ENCODE measurements around the gene NFATC1.
A peak's percentile ranks its signal among the peaks of the same experiment; 100 is the strongest.

NFATC1 gene

DNA sequence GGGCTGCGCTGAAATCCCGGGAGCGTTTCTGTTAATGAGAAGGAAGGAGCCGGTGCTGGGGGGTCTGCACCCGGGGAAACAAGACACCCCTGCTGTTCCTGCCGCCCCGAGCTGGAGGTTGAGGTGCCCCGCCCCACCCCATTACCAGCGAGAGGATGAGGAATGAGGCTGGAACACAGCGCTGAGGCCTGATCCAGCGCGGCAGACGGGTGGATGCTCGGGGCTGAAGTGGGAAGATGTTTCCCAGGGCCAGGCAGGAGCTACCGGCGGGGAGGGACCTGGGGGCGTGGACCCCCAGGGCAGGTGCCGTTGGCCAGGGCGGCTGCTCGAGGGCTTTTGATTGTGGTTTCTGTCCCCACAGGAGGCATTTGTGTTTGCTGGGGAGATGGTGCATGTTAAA lies 149.5 kb downstream of the NFATC1 start:
- Histone ChIP-seq H3K4me1 (ENCODE audit: insufficient read depth, insufficient read length) (peaks cover 5% of the 10 kb centered on the region), H3K9ac (ENCODE audit: insufficient read length, low read depth) (peak overlapping the region; percentile 4), H3K9me3 (ENCODE audit: insufficient read depth, low read length) (peaks cover 20% of the 10 kb centered on the region; the same call in 1 of the 2 replicates), H3K36me3 (ENCODE audit: insufficient read depth, insufficient read length, low read length) (no peaks in the 10 kb centered on the region), H3K4me3 (ENCODE audit: insufficient read length, low read depth) (no peak overlapping the region), H3K27me3 (ENCODE audit: insufficient read depth, insufficient read length) (no peaks in the 10 kb centered on the region)
- DNase-seq (ENCODE audit: low read depth, low spot score), result no peak
- TF ChIP-seq ZNF274 (IDR thresholded peaks at IDR 0.05; ENCODE audit: low read depth, low read length) (no peak), SUZ12 (IDR thresholded peaks at IDR 0.05; ENCODE audit: extremely low read depth, insufficient read depth, insufficient read length) (no peak), YY1 (IDR thresholded peaks at IDR 0.05; ENCODE audit: insufficient read depth, insufficient read length) (no peak)

DNA sequence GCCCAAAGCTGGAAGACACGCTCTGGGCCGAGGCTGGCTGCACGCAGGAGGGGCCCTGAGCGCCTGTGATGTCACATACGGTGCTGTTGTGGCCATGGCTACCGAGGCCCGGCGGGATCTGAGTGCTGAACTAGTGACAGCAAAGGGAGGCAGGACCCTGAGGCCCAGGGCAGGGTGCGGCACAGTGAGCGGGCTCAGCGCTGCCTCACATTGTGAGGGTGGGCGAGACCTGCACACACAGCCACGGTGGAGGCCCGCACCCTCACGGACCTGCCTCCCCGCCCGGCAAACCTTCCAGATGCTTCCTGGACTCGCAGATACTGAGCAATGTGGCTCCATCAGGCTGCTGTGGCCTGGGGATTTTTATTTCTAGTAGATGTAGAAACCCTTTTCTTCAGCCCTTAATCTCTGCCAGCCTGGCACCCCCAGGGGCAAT lies 150.0 kb downstream of the NFATC1 start:
- no peak overlapping the region for H3K4me3 ChIP-seq (ENCODE audit: insufficient read length, low read depth)
- no peak for DNase-seq (ENCODE audit: low read depth, low spot score)

DNA sequence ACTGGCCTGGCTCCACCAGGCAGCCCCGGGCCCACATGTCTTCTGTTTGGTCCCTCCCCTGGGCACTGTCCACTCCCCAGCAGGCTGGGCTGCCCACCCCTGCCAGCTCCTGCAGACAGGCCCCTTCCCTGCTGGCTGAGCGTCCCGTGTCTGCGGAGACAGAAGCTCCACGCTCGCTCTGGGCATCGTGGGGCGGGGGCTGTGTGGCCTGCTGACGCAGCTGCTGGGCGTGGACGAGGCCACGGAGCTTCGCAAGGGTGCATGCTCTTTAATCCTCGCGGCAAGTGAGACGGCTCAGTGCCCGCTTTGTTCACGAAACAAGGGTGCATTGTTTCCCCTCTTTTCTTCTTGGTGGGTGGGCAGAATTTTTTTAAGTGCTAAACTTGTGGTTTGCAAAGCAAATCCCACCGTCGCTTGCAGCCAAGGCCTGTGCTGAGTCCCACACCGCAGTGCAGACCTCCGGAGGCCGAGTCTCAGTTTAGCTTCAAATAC lies 151.1 kb downstream of the NFATC1 start:
- peaks cover 20% of the 10 kb centered on the region; the same call in 1 of the 2 replicates for H3K9me3 ChIP-seq (ENCODE audit: insufficient read depth, low read length)
- no peak overlapping the region for H3K9ac ChIP-seq (ENCODE audit: insufficient read length, low read depth)
- no peaks in the 10 kb centered on the region for H3K27me3 ChIP-seq (ENCODE audit: insufficient read depth, insufficient read length)
- no peak overlapping the region for H3K4me3 ChIP-seq (ENCODE audit: insufficient read length, low read depth)
- H3K36me3 ChIP-seq (ENCODE audit: insufficient read depth, insufficient read length, low read length), result no peaks in the 10 kb centered on the region
- H3K4me1 ChIP-seq (ENCODE audit: insufficient read depth, insufficient read length), result peaks cover 5% of the 10 kb centered on the region
- TF ChIP-seq ZNF274 (IDR thresholded peaks at IDR 0.05; ENCODE audit: low read depth, low read length) (no peak), YY1 (IDR thresholded peaks at IDR 0.05; ENCODE audit: insufficient read depth, insufficient read length) (no peak), SUZ12 (IDR thresholded peaks at IDR 0.05; ENCODE audit: extremely low read depth, insufficient read depth, insufficient read length) (no peak)
- no peak for DNase-seq (ENCODE audit: low read depth, low spot score)

More for the DNA sequence above, 150.0 kb downstream of the NFATC1 start:
- Histone ChIP-seq H3K9me3 (ENCODE audit: insufficient read depth, low read length) (peaks cover 20% of the 10 kb centered on the region; the same call in 1 of the 2 replicates), H3K4me1 (ENCODE audit: insufficient read depth, insufficient read length) (peaks cover 5% of the 10 kb centered on the region), H3K36me3 (ENCODE audit: insufficient read depth, insufficient read length, low read length) (no peaks in the 10 kb centered on the region), H3K9ac (ENCODE audit: insufficient read length, low read depth) (no peak overlapping the region), H3K27me3 (ENCODE audit: insufficient read depth, insufficient read length) (no peaks in the 10 kb centered on the region)
- no peak for TF ChIP-seq SUZ12 (IDR thresholded peaks at IDR 0.05; ENCODE audit: extremely low read depth, insufficient read depth, insufficient read length)
- no peak for TF ChIP-seq YY1 (IDR thresholded peaks at IDR 0.05; ENCODE audit: insufficient read depth, insufficient read length)

DNA sequence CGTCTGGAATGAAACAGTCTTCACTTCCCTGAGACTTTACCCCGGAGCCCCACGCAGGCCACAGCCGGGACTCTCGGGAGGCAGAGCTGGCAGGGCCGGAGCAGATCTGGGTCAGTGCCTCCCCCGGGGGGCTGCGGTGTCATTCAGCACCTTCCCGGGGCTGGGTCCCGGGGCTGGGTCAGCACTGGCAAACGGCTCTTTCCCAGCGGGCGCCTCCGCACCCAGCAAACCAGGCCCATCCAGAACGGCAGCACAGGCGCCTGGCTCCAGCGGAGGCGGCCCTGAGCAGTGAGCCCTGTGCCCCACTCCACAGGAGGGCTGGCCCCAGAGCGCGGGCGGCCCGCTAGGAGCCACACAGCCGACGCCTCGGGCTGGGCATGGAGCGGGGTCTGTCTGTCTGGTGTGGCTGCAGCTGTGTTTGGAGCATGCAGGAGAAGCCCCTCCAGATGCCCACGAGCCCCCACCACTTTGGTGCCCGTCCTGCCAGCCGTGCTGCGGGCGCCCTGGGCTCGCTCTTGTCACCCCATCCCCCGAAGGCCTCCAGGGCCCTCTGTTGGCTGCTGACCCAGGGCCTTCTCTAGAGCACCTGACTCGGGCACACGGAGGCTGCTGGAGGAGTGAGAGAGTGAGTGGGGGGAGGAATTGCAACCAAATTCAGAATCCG lies 151.8 kb downstream of the NFATC1 start:
- peaks cover 7% of the 10 kb centered on the region for H3K4me1 ChIP-seq (ENCODE audit: insufficient read depth, insufficient read length)
- no peak overlapping the region for H3K9ac ChIP-seq (ENCODE audit: insufficient read length, low read depth)
- TF ChIP-seq SUZ12 (IDR thresholded peaks at IDR 0.05; ENCODE audit: extremely low read depth, insufficient read depth, insufficient read length) (no peak), YY1 (IDR thresholded peaks at IDR 0.05; ENCODE audit: insufficient read depth, insufficient read length) (no peak), ZNF274 (IDR thresholded peaks at IDR 0.05; ENCODE audit: low read depth, low read length) (no peak)
- H3K36me3 ChIP-seq (ENCODE audit: insufficient read depth, insufficient read length, low read length), result no peaks in the 10 kb centered on the region
- H3K9me3 ChIP-seq (ENCODE audit: insufficient read depth, low read length), result peaks cover 20% of the 10 kb centered on the region; the same call in 1 of the 2 replicates
- no peaks in the 10 kb centered on the region for H3K27me3 ChIP-seq (ENCODE audit: insufficient read depth, insufficient read length)
- no peak overlapping the region for H3K4me3 ChIP-seq (ENCODE audit: insufficient read length, low read depth)
- DNase-seq (ENCODE audit: low read depth, low spot score), result no peak

DNA sequence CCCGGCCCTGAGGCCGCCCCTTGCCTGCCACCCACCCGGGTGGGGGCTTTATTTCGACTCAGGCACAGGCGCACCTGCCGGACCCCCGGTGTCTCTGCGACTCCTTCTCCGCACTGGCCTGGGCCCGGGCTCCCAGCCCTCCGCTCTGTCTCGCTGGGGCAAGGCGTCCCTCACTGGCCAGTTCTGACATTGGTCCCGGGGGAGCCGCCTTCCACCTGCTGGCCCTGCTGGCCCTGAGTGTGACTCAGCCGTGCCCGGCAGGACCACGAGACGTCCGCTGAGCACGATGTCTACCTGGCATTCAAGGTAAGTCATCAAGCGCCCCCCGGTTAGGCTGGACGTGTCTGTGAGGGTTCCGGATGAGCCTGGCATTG lies 152.3 kb downstream of the NFATC1 start:
- Histone ChIP-seq H3K4me1 (ENCODE audit: insufficient read depth, insufficient read length) (peaks cover 7% of the 10 kb centered on the region), H3K4me3 (ENCODE audit: insufficient read length, low read depth) (no peak overlapping the region), H3K9me3 (ENCODE audit: insufficient read depth, low read length) (peaks cover 20% of the 10 kb centered on the region; the same call in 1 of the 2 replicates), H3K36me3 (ENCODE audit: insufficient read depth, insufficient read length, low read length) (no peaks in the 10 kb centered on the region), H3K27me3 (ENCODE audit: insufficient read depth, insufficient read length) (no peaks in the 10 kb centered on the region), H3K9ac (ENCODE audit: insufficient read length, low read depth) (no peak overlapping the region)
- no peak for DNase-seq (ENCODE audit: low read depth, low spot score)
- TF ChIP-seq YY1 (IDR thresholded peaks at IDR 0.05; ENCODE audit: insufficient read depth, insufficient read length) (no peak), ZNF274 (IDR thresholded peaks at IDR 0.05; ENCODE audit: low read depth, low read length) (no peak), SUZ12 (IDR thresholded peaks at IDR 0.05; ENCODE audit: extremely low read depth, insufficient read depth, insufficient read length) (no peak)

DNA sequence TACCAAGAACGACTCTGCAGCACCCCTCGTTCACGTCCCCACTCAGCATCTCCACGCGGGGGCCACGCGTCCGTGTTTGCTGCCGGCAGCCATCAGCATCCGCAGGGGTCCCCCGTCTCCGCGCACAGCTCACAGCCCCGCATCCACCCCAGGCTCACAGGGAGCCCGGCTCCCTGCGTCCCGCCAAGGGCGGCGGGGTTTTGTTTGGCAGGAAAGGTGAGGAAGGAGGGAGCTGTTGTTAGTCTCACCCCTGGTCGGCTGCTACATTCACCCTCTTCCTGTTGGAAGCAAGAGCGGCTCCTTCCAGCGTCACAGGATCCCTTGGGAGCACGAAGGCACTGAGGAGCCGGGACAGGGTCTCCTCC lies 152.9 kb downstream of the NFATC1 start:
- Histone ChIP-seq H3K4me1 (ENCODE audit: insufficient read depth, insufficient read length) (peaks cover 7% of the 10 kb centered on the region), H3K9me3 (ENCODE audit: insufficient read depth, low read length) (peaks cover 20% of the 10 kb centered on the region; the same call in 1 of the 2 replicates), H3K9ac (ENCODE audit: insufficient read length, low read depth) (no peak overlapping the region), H3K36me3 (ENCODE audit: insufficient read depth, insufficient read length, low read length) (no peaks in the 10 kb centered on the region), H3K4me3 (ENCODE audit: insufficient read length, low read depth) (no peak overlapping the region), H3K27me3 (ENCODE audit: insufficient read depth, insufficient read length) (no peaks in the 10 kb centered on the region)
- no peak for DNase-seq (ENCODE audit: low read depth, low spot score)
- TF ChIP-seq ZNF274 (IDR thresholded peaks at IDR 0.05; ENCODE audit: low read depth, low read length), result no peak
- no peak for TF ChIP-seq SUZ12 (IDR thresholded peaks at IDR 0.05; ENCODE audit: extremely low read depth, insufficient read depth, insufficient read length)
- no peak for TF ChIP-seq YY1 (IDR thresholded peaks at IDR 0.05; ENCODE audit: insufficient read depth, insufficient read length)

DNA sequence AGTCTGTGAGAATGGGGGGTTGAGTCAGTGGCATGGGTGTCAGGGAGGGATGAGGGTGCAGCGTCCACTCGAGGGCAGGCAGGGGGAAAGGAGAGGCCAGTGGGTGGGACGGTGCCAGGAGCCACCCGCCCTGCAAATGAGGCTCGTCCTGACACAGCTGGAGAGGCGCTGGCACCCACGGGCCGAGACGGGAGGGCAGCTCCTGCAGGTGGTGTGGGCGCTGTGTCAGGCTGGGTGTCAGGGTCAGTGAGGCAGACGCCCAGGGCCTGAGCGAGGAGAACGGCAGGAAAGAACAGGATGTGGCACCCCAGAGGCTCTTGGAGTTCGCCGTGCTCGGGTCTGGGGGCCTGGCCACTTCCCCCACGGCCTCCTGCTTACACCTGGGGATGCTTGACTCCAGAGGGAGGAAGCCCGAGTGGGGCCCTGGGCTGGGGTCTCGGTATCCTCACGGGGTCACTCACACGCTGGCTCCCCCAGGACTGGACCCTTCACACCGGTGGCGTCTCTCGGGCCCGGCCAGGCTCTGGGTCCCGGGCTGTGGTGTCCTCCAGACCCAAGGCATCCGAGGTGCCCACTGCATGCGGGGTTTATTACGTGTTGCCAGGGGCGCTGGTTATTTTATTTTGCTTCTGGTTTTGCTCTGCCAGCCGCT lies 153.4 kb downstream of the NFATC1 start:
- H3K4me3 ChIP-seq (ENCODE audit: insufficient read length, low read depth), result no peak overlapping the region
- DNase-seq (ENCODE audit: low read depth, low spot score), result no peak
- H3K4me1 ChIP-seq (ENCODE audit: insufficient read depth, insufficient read length), result peaks cover 7% of the 10 kb centered on the region
- no peak overlapping the region for H3K9ac ChIP-seq (ENCODE audit: insufficient read length, low read depth)
- no peaks in the 10 kb centered on the region for H3K36me3 ChIP-seq (ENCODE audit: insufficient read depth, insufficient read length, low read length)
- no peak for TF ChIP-seq YY1 (IDR thresholded peaks at IDR 0.05; ENCODE audit: insufficient read depth, insufficient read length)
- TF ChIP-seq ZNF274 (IDR thresholded peaks at IDR 0.05; ENCODE audit: low read depth, low read length), result no peak
- no peak for TF ChIP-seq SUZ12 (IDR thresholded peaks at IDR 0.05; ENCODE audit: extremely low read depth, insufficient read depth, insufficient read length)
- peaks cover 20% of the 10 kb centered on the region; the same call in 1 of the 2 replicates for H3K9me3 ChIP-seq (ENCODE audit: insufficient read depth, low read length)
- H3K27me3 ChIP-seq (ENCODE audit: insufficient read depth, insufficient read length), result no peaks in the 10 kb centered on the region

Data from NT2/D1 (cell line).